Stimulated activated CD4-positive, alpha-beta T cell treated with anti-CD3 and anti-CD28 coated beads, Interleukin-2, amount 100 ng/mL, for 48 hours (primary cell): Measurements from ENCODE around the gene CDC42SE1.
"Not testable (repeated sequence)": the region's sequence is repeated elsewhere in the genome, so short reads cannot be mapped to it uniquely, and the experiment has no call there.

Experiments
- DNase-seq, 2 donors: peaks; one replicate each; pipeline ENCODE4 v3.0.0-alpha.2; 2020

Gene CDC42SE1

GRCh38 chr1:151059109-151060006 is at the start of gene CDC42SE1:
TSS of gene CDC42SE1 (minus strand) at chr1:151059622. CDS start at chr1:151055730, 3,892 bp downstream.
- peak; percentile 72 to 76 for DNase-seq

- DNase-seq, result no peak
Measured at GRCh38 chr1:151108331-151108730, 48.9 kb upstream of the CDC42SE1 start.

DNA sequence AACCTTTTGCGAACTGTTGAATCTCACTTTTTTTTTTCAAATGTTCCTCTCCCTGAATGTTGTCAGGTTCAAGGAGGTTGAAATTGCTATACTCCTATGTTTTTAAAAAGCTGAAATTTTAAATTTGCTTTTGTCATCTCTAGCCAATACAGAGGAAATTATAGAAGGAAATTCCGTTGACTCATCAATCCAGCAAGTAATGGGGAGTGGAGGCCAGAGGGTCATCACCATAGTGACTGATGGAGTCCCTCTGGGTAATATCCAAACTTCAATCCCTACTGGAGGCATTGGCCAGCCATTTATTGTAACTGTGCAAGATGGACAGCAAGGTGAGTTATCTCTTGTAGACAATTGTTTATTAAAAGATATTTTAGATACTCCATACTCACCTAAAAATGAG is 47.5 kb upstream of the CDC42SE1 start:
- DNase-seq, result no peak

- DNase-seq, result no peak
Measured at GRCh38 chr1:151104630-151105029, 45.2 kb upstream of the CDC42SE1 start.

GRCh38 chr1:151098126-151098525 is 38.7 kb upstream of the CDC42SE1 start:
- no peak for DNase-seq

DNA sequence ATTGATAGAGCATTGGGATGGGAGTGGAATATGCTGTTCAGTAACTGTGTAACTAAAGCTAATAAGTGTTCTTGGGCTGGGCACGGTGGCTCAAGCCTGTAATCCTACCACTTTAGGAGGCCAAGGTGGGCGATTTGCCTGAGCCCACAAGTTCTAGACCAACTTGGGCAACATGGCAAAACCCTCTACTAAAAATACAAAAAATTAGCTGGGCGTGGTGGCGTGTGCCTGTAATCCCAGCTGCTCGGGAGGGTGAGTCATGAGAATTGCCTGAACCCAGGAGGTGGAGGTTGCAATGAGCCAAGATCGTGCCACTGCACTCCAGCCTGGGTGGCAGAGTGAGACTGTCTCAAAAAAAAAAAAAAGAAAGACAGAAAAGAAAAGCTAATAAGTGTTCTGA is 38.0 kb upstream of the CDC42SE1 start:
- not testable (repeated sequence) for DNase-seq

GRCh38 chr1:151085953-151086559 is 26.6 kb upstream of the CDC42SE1 start:
- no peak for DNase-seq

DNA sequence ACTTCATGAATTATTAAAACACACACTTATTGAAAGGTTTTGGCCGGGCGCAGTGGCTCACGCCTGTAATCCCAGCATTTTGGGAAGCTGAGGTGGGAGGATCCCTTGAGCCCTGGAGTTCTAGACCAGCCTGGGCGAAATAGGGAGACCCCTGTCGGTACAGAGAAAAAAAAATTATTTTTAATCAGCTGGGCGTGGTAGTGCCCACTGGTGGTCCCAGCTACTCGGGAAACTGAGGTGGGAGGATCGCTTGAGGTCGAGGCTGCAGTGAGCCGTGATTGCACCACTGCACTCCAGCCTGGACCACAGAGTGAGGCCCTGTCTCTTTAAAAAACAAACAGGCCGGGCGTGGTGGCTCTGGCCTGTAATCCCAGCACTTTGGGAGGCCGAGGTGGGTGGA is 12.8 kb upstream of the CDC42SE1 start:
- DNase-seq, result no peak

GRCh38 chr1:151070474-151071276 is 11.3 kb upstream of the CDC42SE1 start, which contains the start of gene GABPB2:
TSS of gene GABPB2 (plus strand) at chr1:151070761. CDS start at chr1:151088190, 17,429 bp downstream.
- DNase-seq, result peak; percentile 91 to 92

GRCh38 chr1:151069103-151069486 is 9.7 kb upstream of the CDC42SE1 start:
- DNase-seq, result no peak

DNA sequence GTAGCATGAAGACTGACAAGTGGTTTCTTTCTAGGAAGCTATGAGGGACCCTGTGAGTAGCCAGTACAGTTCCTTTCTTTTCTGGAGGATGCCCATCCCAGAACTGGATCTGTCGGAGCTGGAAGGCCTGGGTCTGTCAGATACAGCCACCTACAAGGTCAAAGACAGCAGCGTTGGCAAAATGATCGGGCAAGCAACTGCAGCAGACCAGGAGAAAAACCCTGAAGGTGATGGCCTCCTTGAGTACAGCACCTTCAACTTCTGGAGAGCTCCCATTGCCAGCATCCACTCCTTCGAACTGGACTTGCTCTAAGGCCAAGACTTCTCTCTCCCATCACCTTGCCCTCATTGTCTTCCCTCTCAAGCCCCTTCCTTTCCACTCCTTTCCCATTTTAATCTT is 7.8 kb upstream of the CDC42SE1 start:
- DNase-seq, result no peak

DNA sequence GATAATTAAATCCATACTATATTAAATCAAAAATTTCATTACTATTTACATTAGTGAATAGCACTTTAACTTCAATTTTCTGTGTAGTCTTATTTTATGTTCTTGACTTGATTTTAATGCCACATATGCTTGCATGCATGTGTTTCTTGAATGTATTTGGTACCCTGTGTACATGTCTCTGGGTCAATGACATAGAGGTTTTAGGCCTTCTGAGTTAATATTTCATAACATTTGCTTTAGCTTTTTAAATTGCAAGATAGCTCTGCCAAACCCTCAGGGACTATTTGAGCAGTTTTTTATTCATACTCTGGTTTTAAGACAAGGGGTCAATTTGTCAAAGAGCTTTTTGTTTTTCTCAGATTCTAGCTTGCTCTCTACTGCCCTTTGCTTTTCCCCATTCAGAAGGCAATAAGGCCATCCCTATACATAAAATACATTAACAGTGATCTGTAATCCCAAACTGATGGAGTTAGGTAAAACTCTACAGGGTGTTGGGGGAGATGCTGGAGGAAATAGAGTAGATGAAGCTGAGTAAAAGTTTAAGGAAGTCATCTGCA is 5.7 kb upstream of the CDC42SE1 start:
- DNase-seq, result no peak

DNA sequence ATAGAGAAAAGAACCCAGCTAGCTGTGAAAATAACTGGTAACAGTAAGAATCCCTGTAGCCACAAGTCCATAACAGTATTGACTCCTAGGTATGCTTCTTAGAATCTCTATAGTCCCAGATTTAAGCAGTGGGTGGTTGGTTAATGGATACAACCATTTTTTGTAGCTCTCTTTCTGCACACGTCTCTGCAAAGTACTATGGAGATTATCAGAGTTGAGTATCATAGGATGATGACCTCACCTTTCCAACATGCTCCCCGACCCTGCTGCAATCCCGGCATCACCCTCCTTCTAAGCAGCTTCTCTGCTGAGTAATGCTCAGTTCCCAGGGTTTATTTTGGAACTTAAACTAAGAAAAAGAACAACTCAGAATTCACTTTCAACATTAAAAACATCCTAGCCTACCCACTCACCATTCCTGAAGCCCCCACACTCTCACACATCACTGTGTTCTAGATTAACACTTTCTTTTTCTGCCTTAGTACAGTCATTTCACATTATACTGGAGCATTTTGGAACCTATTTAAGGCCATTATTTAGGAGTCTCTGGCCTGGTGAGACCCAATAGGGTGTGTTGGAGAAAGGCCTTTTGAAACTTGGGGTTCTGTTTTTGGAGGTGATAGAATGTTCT is 3.4 kb upstream of the CDC42SE1 start:
- DNase-seq, result no peak

DNA sequence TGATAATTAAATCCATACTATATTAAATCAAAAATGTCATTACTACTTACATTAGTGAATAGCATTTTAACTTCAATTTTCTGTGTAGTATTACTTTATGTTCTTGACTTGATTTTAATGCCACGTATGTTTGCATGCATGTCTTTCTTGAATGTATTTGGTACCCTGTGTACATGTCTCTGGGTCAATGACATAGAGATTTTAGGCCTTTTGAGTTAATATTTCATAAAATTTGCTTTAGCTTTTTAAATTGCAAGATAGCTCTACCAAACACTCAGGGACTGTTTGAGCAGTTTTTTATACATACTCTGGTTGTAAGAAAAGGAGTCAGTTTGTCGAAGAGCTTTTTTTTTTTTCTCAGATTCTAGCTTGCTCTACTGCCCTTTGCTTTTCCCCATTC is 2.3 kb upstream of the CDC42SE1 start:
- no peak for DNase-seq

DNA sequence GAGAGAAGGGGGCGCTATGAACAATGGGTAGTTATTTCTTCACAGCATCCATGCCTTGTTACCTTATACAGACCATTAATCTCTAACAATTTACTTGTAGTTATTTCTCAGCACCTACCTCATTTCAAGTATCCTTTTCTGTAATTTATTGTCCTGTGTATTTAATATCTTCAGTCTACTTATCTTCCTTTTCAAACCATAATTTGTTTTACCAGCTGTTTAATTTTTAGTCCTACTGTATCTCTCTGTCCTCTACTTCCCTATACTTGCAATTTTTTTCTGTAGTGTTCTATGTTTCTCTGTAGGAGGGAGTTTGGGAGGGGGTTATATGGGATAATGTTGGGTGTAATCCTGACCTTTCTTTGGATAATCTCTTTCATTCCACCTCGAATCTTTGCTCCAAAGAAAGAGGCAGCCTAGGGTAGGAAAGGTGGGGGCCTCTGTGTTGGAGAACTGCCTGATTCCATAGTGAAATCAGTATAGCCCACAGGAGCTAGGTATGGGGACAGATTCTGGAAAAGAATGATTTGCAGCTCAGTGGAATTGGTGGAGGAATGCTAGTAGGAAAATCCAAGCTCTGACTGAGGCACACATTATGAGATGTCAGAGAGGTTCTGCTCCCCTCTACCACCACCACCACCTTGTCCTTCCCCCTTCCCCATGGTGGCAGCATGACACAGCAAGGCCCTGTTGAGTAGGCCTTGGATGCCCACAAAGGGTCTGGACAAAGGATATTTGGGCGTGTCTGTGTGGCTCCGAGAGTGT is 1.4 kb upstream of the CDC42SE1 start:
- DNase-seq, result no peak

DNA sequence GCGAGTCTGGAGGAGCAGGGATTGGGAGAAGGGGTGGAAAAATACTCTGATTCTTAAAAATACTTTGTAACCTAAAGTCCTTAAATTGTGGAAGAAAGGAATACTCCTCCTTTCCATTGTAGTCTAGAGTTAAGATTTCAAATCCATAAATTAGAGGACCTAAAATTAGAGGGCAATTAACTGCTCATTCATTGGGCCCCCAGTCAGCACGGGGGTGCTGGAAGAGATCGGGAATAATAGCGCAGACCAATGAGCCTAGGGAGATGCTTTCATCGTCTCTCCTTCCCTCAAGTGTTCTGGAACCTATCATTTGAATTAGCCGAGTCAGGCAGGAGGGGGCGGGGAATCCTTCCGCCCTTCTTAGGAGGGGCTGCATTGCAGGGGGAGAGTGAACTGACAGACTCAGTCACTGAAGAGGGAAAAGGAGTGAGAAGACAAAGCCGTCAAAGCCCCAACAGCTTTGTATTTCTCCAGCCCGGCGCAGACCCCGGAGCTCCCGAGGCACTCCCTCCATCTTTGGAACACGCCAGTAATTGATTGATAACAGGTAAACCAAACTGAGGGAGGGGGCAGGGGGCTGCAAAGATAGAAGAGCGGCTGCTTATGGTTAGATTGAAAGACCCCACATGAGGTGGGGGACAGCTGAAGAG is 710 bp upstream of the CDC42SE1 start, which contains the start of gene MLLT11:
MLLT11 (plus strand) TSS at position 391 of the 650 bp plus-strand sequence. CDS start 6,828 bp downstream, outside the sequence.
- no peak for DNase-seq

- no peak for DNase-seq
Measured at GRCh38 chr1:151058692-151059091, 730 bp downstream of the CDC42SE1 start.

DNA sequence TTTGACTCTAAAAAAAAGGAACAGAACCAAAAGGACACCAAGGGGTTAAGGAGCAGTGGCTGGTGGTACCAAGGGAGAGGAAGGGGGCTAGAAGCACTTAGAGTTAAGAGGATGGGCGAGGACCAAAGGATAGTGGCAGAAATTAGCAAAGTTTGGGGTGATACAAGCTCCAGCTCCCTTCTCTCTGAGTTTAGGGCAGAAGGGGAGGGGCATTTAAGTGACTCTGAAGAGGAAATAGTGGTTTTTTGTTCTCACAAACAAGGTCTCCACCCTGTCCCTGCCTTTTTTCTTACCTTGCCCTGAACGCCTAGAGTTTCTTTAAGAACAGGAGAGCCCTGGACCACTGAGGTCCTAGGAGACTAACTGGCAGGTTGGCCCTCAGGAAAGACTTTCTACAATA is 3.3 kb downstream of the CDC42SE1 start:
- DNase-seq, result no peak

DNA sequence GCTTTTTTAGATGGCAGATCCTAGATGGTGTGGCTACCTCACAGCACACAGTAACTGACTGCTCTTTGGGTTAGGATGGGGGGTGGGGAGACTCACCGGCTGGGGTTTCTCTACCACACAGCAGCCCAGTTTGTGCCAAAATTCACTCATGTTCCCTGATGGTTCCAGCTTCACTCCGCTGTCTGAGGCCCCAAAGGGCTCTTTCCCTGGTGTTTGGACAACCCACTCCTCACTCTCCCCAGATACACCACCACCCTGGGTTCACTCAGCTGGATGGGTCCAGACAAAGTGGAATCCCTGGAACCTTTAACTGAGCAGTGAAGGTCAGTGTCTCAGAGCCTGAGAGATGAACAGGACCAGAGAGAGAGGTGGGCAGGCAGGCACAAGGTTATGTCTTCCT is 3.8 kb downstream of the CDC42SE1 start:
- no peak for DNase-seq

DNA sequence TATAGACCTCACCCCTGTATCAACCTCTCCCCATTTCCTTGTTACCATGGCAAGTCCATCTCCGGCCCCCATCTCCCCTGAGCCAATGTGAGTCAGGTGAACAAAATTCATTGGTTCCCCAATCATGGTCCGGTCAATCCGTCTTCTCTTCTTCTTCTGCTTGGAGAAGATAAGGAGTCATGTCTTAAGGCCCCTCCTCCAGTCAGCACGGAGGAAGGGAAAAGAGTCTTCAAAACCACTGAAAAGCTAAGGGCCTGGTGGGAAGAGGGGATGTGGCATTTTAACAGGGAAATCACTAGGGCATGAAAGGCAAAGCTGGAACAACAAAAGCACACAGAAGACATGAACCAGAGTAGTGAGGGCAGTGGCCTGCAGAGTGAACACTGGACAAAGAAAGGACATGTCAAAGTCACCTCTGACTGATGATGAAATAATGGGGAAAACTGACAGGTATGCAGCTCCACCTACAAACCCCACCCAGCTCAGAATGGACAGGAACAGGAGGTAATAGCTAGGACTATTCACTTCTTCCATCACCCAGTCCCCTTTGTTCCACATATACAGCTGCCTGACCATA is 4.4 kb downstream of the CDC42SE1 start:
- no peak for DNase-seq
